Mucosa of rectum (tissue), 2 donors: ENCODE measurements around the gene KCNC2.

Experiments
- H3K27ac ChIP-seq, 2 donors: one replicate each; pipeline ENCODE4 v1.7.0; 2013; ENCODE audit warnings: inconsistent platforms in 2 of 2, low read depth in 2 of 2, low read length in 2 of 2
- H3K27me3 ChIP-seq, 2 donors: one replicate each; pipeline ENCODE4 v1.7.0; 2013; ENCODE audit warnings: low read length in 2 of 2; ENCODE audit not compliant: control insufficient read depth in 2 of 2, insufficient read depth in 2 of 2
- H3K36me3 ChIP-seq, 2 donors: one replicate each; pipeline ENCODE4 v1.7.0; 2013; ENCODE audit warnings: low read length in 2 of 2; ENCODE audit not compliant: control insufficient read depth in 2 of 2, insufficient read depth in 2 of 2
- H3K4me1 ChIP-seq, 2 donors: one replicate each; pipeline ENCODE4 v1.7.0; 2013; ENCODE audit warnings: low read length in 2 of 2, mild to moderate bottlenecking in 1 of 2; ENCODE audit not compliant: control insufficient read depth in 2 of 2, insufficient read depth in 2 of 2
- H3K4me3 ChIP-seq, 2 donors: one replicate each; pipeline ENCODE4 v1.7.0; 2013; ENCODE audit warnings: low read length in 2 of 2
- H3K9ac ChIP-seq, 2 donors: one replicate each; pipeline ENCODE4 v1.7.0; 2013; ENCODE audit warnings: low read length in 2 of 2, low read depth in 1 of 2, mild to moderate bottlenecking in 1 of 2
- H3K9me3 ChIP-seq, 2 donors: one replicate each; pipeline ENCODE4 v1.7.0; 2013; ENCODE audit warnings: low read length in 2 of 2; ENCODE audit not compliant: control insufficient read depth in 2 of 2
- donor health status: healthy.
- donor health status: Normal muscosa, but diverticular disease.

KCNC2 gene

DNA sequence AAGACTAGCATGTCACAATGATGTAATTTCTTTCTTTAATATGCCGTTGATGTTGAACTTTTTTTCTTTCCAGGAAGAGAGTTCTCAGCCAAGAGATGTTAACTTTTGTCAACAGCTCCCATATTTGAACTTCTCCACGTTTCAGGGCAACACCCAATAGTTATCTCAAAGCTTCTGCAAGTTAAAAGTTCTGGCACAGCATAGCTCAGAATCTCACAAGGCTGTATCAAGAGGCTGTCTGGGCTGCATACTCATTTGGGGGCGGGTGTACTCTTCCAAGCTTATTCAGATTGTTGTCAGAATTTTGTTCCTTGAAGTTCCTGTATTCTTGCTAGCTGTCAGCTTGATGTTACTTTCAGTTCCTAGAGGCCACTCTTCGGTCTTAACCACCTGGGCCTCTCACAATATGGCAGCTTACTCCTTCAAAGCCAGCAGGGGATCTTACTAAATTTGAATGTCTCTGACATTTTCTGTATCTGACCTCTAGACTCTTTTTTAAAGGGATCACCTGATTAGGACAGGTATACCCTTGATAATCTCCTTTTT, 38.9 kb downstream of the KCNC2 start:
- Histone ChIP-seq H3K27me3 (no peaks in the 10 kb centered on the region), H3K4me1 (no peaks in the 10 kb centered on the region), H3K36me3 (no peaks in the 10 kb centered on the region), H3K9me3 (no peaks in the 10 kb centered on the region), H3K4me3 (no peak overlapping the region), H3K9ac (no peak overlapping the region), H3K27ac (no peak overlapping the region)

DNA sequence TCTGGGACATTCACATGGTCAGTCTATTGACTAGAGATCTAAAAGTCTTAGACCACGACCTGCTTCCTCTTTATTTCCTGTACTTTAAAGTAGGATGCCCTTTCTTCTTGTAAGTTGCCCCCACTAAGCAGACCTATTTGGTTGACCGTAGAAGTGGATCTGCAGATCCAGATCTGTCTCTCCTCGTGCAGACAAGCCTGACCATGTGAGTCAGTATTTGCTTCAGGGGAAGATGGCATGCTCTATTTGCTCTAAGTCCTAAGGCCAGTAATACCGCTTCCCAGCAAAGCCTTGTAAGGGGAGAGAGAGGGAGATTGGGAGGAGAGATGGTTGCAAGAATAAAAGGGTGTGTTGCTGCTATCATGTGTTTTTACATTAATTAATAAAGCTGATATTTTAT, 46.8 kb downstream of the KCNC2 start:
- no peaks in the 10 kb centered on the region for H3K4me1 ChIP-seq
- no peaks in the 10 kb centered on the region for H3K27me3 ChIP-seq
- no peaks in the 10 kb centered on the region for H3K9me3 ChIP-seq
- H3K9ac ChIP-seq: no peak overlapping the region
- no peak overlapping the region for H3K27ac ChIP-seq
- H3K36me3 ChIP-seq: no peaks in the 10 kb centered on the region
- no peak overlapping the region for H3K4me3 ChIP-seq

DNA sequence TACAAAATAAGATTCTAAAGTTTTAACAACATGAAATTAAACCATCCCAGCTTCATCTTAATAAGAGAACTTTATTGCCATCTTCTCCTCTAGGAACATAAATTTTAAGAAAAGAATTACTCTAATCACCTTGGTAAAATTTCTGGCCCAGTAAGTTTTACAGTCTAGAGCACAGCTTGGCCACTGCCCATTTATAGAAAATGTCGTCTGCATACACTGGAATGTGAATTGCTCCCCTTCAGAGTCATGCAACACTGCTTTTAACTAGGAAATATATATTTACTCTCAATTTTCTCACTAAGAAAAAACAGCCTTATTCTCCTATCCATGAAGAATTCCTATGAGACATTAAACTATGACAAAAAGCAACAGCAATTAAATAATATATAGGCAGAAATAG, 48.2 kb downstream of the KCNC2 start:
- H3K9me3 ChIP-seq: no peaks in the 10 kb centered on the region
- H3K27ac ChIP-seq: no peak overlapping the region
- no peaks in the 10 kb centered on the region for H3K4me1 ChIP-seq
- no peak overlapping the region for H3K9ac ChIP-seq
- H3K36me3 ChIP-seq: no peaks in the 10 kb centered on the region
- no peaks in the 10 kb centered on the region for H3K27me3 ChIP-seq
- H3K4me3 ChIP-seq: no peak overlapping the region

DNA sequence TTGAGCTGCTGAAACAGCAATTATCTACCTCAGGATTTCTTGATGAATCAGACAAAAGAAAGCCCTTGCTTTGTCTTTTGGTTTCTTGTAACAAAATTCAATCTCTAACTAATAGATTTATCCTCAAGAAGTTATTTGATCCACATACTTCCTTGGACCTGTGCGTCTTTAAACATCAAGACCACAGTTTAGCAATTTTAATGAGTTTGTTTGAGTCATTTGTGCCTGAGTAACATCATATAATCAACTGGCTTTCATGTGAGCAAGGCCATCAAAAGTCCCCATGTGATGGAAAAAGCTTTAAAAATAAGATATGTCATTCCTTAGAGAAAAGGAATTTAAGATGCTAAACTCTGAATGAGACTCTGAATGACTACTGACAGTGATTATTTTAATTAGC, 52.3 kb downstream of the KCNC2 start:
- Histone ChIP-seq H3K4me1 (no peaks in the 10 kb centered on the region), H3K9ac (no peak overlapping the region), H3K36me3 (no peaks in the 10 kb centered on the region), H3K4me3 (no peak overlapping the region), H3K27me3 (no peaks in the 10 kb centered on the region), H3K27ac (no peak overlapping the region), H3K9me3 (no peaks in the 10 kb centered on the region)

DNA sequence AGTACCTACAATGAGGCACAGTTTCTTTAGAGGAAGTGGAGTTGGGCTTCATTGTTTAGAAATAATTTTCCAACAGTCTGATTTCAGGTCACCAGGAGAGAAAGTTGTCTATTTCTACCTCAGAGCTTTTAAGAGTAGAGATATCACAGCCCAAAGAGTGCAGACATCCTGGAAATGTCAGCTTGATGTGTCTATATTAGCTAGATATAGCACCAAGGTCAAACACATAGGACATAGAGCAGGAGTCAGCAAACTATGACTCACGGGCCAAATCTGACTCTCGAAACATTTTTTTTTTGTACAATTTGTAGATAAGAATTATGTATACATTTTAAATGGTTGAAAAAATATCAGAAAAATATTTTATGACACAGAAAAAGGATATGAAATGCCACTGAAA, 53.7 kb downstream of the KCNC2 start:
- Histone ChIP-seq H3K27ac (no peak overlapping the region), H3K4me3 (no peak overlapping the region), H3K9ac (no peak overlapping the region), H3K9me3 (no peaks in the 10 kb centered on the region), H3K4me1 (no peaks in the 10 kb centered on the region), H3K36me3 (no peaks in the 10 kb centered on the region), H3K27me3 (no peaks in the 10 kb centered on the region)

DNA sequence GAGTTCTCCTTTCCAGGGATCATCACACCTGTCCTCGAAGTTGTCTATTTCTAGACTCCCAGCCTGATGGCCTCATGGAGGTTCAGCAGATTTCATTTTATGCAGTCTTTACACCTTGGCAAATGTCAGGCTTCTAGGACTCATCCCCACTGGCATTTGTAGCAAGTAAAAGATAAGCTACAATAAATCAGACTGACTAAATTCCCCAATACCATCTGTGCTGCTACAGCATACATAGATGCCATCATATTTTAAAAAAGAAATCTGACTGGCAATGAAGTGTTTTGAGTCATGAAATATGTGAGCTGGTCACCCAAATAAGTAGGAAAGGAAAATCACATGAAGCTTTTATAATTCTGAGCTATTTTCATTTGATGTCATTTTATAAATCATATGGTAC, 55.3 kb downstream of the KCNC2 start:
- Histone ChIP-seq H3K4me3 (no peak overlapping the region), H3K27me3 (no peaks in the 10 kb centered on the region), H3K36me3 (no peaks in the 10 kb centered on the region), H3K27ac (no peak overlapping the region), H3K9ac (no peak overlapping the region), H3K4me1 (no peaks in the 10 kb centered on the region), H3K9me3 (no peaks in the 10 kb centered on the region)

DNA sequence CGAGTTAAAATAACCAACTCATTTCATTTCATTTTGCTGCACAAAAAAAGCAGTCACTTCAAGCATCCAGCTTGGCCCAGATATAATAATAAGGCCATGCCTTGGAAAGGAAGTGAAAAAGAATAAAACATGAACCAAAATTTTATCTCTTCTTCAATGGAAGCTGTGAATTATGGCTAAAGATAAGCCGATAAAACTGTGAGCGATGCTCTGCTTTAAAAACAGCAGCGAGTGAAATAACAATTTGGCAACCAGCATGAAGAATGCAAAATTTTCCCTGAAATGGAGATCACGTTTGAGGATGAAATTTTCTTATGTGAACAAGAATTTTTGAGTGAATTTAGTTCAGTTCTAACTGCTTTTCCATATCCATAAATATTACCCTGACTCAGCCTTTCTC, 70.4 kb downstream of the KCNC2 start:
- Histone ChIP-seq H3K27ac (no peak overlapping the region), H3K4me1 (no peaks in the 10 kb centered on the region), H3K9ac (no peak overlapping the region), H3K4me3 (no peak overlapping the region), H3K27me3 (no peaks in the 10 kb centered on the region), H3K9me3 (no peaks in the 10 kb centered on the region), H3K36me3 (no peaks in the 10 kb centered on the region)

DNA sequence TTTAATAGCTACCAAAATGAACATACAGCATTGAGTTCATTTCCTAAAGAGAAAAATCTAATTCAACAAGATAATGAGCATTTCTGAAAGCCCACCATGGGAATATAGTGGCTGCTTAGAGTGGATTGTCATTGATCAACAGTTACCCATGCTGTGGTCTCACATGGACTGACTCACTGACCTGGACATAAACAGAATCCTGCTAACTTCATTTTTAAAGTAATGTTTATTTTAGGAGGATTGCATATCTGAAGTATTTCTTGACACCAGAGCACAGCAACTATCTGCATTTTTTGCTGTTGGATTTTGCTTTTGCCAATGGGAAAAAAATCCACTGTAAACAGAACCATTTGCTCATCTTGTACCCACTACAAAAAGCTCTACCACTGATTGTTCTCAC, 71.7 kb downstream of the KCNC2 start:
- Histone ChIP-seq H3K27me3 (no peaks in the 10 kb centered on the region), H3K4me1 (no peaks in the 10 kb centered on the region), H3K36me3 (no peaks in the 10 kb centered on the region), H3K9ac (no peak overlapping the region), H3K27ac (no peak overlapping the region), H3K9me3 (no peaks in the 10 kb centered on the region), H3K4me3 (no peak overlapping the region)

DNA sequence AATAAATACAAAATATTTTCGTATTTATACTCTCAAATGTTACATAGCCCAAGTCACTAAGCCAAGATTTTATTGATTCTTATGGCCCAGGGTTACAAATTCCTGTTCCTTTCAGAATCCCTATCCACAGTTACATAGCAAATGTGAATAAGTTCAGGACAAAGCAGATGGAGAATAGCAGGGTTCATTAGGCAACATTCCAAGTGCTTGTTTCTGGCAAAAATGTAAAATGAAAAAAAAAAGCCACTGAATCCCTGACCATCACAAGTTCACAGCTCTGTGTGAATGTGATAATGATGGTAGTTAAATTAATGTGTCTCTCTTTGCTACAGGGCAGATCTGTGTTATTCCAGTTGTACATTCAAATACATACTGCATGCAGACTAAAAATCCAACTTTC, 74.6 kb downstream of the KCNC2 start:
- H3K4me1 ChIP-seq: no peaks in the 10 kb centered on the region
- no peaks in the 10 kb centered on the region for H3K36me3 ChIP-seq
- no peak overlapping the region for H3K27ac ChIP-seq
- H3K9me3 ChIP-seq: no peaks in the 10 kb centered on the region
- no peak overlapping the region for H3K4me3 ChIP-seq
- no peak overlapping the region for H3K9ac ChIP-seq
- no peaks in the 10 kb centered on the region for H3K27me3 ChIP-seq

DNA sequence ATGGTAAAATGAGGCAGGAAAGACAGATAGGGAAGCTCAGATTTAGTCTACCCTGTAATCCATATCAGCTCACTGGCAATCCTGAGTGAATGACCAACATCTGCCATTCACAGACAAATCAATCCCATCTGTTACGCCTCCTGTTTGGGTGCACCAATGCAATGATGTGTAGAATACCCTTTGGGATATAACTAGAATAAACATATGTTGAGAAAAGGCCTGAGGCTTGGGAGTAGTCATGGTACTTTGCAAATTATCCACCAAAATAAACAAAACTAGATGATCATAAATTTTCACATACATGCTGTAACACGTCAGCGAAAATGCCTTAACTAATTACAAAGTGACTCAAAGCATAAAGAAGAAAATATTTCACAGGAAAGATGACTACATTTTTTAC, 78.8 kb downstream of the KCNC2 start:
- Histone ChIP-seq H3K4me3 (no peak overlapping the region), H3K4me1 (no peaks in the 10 kb centered on the region), H3K27me3 (no peaks in the 10 kb centered on the region), H3K27ac (no peak overlapping the region), H3K9ac (no peak overlapping the region), H3K36me3 (no peaks in the 10 kb centered on the region), H3K9me3 (no peaks in the 10 kb centered on the region)

DNA sequence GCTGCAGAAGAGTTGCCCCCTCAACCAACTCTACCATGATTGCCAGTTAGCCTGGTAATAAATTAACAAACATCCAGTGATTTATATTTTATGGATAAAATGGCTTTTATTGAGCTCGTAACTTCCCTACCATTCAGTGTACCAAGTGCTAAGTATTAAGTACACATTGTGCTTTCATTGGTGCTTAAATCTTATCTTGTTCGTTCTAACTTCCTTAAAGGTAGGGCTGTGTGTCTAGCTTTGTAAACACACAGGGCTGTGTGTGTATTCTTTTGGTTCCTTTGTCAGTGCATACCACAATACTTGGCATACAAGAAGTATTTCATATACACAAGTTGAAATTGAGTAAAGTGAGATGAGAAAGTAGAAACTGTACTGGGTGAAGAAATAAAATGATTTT, 80.4 kb downstream of the KCNC2 start:
- no peaks in the 10 kb centered on the region for H3K9me3 ChIP-seq
- no peaks in the 10 kb centered on the region for H3K36me3 ChIP-seq
- H3K27me3 ChIP-seq: no peaks in the 10 kb centered on the region
- H3K4me1 ChIP-seq: no peaks in the 10 kb centered on the region
- H3K9ac ChIP-seq: no peak overlapping the region
- H3K27ac ChIP-seq: no peak overlapping the region
- H3K4me3 ChIP-seq: no peak overlapping the region
